Measurements from ENCODE around the gene PPP5C. TPM values are rescaled to one million over a fixed set of nuclear protein-coding genes. Genes with fewer than 3 reads are reported as not detected.
A peak's percentile ranks its signal among the peaks of the same experiment; 100 is the strongest.

PPP5C gene
- polyA plus RNA-seq, 3 donors: 9.9 to 76.3 (median 12.6) TPM

GRCh38 chr19:46340051-46340659 is 6.7 kb upstream of the PPP5C start:
- H4K20me1 ChIP-seq (ENCODE audit: insufficient read depth, low read length): no peaks in the 10 kb centered on the region
- intact Hi-C loops (cut with micrococcal nuclease): no loop called here
- H3K27me3 Mint-ChIP-seq (ENCODE audit: low read depth in 3 of 3): peaks cover 15 to 29% (median 22%) of the 10 kb centered on the region in 3 donors
- peaks cover 7% of the 10 kb centered on the region for H3K4me1 Mint-ChIP-seq
- H3K27ac ChIP-seq (ENCODE audit: low read depth in 1 of 2, low read length in 2 of 2): no peak overlapping the region
- H3K36me3 ChIP-seq (replicated peaks in 1 of 2; ENCODE audit: control insufficient read depth in 1 of 2, insufficient read depth in 2 of 2, low read length in 2 of 2): no peaks in the 10 kb centered on the region
- WGBS (ENCODE audit: insufficient coverage): 95% methylated on average over 4 of the region's 11 CpGs
- H3K27me3 ChIP-seq (ENCODE audit: control insufficient read depth in 2 of 2, insufficient read depth in 2 of 2, low read length in 2 of 2): peaks cover 0 to 4% of the 10 kb centered on the region in 2 donors
- H3K4me3 Mint-ChIP-seq: no peak overlapping the region
- H3K9me3 ChIP-seq (replicated peaks in 1 of 2; ENCODE audit: control insufficient read depth in 1 of 2, insufficient read depth in 1 of 2, low read length in 2 of 2): no peaks in the 10 kb centered on the region
- no peaks in the 10 kb centered on the region for H3K9me3 Mint-ChIP-seq
- H3K79me2 ChIP-seq (ENCODE audit: insufficient read depth, low read length): no peaks in the 10 kb centered on the region
- no peaks in the 10 kb centered on the region for H3K36me3 Mint-ChIP-seq
- no peak for DNase-seq
- H3K4me1 ChIP-seq (ENCODE audit: control insufficient read depth in 1 of 2, insufficient read depth in 2 of 2, low read length in 2 of 2): peaks cover 0 to 3% of the 10 kb centered on the region in 2 donors
- TF ChIP-seq, protein P1, sequence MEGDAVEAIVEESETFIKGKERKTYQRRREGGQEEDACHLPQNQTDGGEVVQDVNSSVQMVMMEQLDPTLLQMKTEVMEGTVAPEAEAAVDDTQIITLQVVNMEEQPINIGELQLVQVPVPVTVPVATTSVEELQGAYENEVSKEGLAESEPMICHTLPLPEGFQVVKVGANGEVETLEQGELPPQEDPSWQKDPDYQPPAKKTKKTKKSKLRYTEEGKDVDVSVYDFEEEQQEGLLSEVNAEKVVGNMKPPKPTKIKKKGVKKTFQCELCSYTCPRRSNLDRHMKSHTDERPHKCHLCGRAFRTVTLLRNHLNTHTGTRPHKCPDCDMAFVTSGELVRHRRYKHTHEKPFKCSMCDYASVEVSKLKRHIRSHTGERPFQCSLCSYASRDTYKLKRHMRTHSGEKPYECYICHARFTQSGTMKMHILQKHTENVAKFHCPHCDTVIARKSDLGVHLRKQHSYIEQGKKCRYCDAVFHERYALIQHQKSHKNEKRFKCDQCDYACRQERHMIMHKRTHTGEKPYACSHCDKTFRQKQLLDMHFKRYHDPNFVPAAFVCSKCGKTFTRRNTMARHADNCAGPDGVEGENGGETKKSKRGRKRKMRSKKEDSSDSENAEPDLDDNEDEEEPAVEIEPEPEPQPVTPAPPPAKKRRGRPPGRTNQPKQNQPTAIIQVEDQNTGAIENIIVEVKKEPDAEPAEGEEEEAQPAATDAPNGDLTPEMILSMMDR (IDR thresholded peaks at IDR 0.05): no peak
- peak overlapping the region in 1 of 7 donors; percentile 75 for H3K27ac Mint-ChIP-seq
- H3K4me3 ChIP-seq (replicated peaks in 1 of 3; ENCODE audit: low read depth in 2 of 3, low read length in 3 of 3): no peak overlapping the region
- H2AFZ ChIP-seq (ENCODE audit: insufficient read depth, low read depth, low read length, poor library complexity, severe bottlenecking): no peak overlapping the region
- H3K9ac ChIP-seq (ENCODE audit: insufficient read depth, low read length, poor library complexity, severe bottlenecking): no peak overlapping the region
- no peak overlapping the region for H3K4me2 ChIP-seq (replicated peaks; ENCODE audit: extremely low read depth, low read length, poor library complexity, severe bottlenecking)

GRCh38 chr19:46341937-46342336 is 5.0 kb upstream of the PPP5C start:
- intact Hi-C loops (cut with micrococcal nuclease): no loop called here
- 100% methylated on average over 3 of the region's 3 CpGs for WGBS (ENCODE audit: insufficient coverage)
- H3K27me3 ChIP-seq (ENCODE audit: control insufficient read depth in 2 of 2, insufficient read depth in 2 of 2, low read length in 2 of 2): peaks cover 0 to 4% of the 10 kb centered on the region in 2 donors
- no peaks in the 10 kb centered on the region for H4K20me1 ChIP-seq (ENCODE audit: insufficient read depth, low read length)
- H2AFZ ChIP-seq (ENCODE audit: insufficient read depth, low read depth, low read length, poor library complexity, severe bottlenecking): no peak overlapping the region
- no peak overlapping the region for H3K4me3 ChIP-seq (replicated peaks in 1 of 3; ENCODE audit: low read depth in 2 of 3, low read length in 3 of 3)
- TF ChIP-seq, protein P1 (IDR thresholded peaks at IDR 0.05): no peak
- H3K27me3 Mint-ChIP-seq (ENCODE audit: low read depth in 3 of 3): peaks cover 15 to 26% (median 19%) of the 10 kb centered on the region in 3 donors
- peak overlapping the region in 1 of 7 donors; percentile 18 for H3K27ac Mint-ChIP-seq
- no peaks in the 10 kb centered on the region for H3K36me3 ChIP-seq (replicated peaks in 1 of 2; ENCODE audit: control insufficient read depth in 1 of 2, insufficient read depth in 2 of 2, low read length in 2 of 2)
- H3K9me3 Mint-ChIP-seq: no peaks in the 10 kb centered on the region
- DNase-seq: no peak
- peaks cover 14% of the 10 kb centered on the region for H3K4me1 Mint-ChIP-seq
- no peak overlapping the region for H3K9ac ChIP-seq (ENCODE audit: insufficient read depth, low read length, poor library complexity, severe bottlenecking)
- peaks cover under 1% of the 10 kb centered on the region for H3K79me2 ChIP-seq (ENCODE audit: insufficient read depth, low read length)
- H3K9me3 ChIP-seq (replicated peaks in 1 of 2; ENCODE audit: control insufficient read depth in 1 of 2, insufficient read depth in 1 of 2, low read length in 2 of 2): no peaks in the 10 kb centered on the region
- H3K4me2 ChIP-seq (replicated peaks; ENCODE audit: extremely low read depth, low read length, poor library complexity, severe bottlenecking): no peak overlapping the region
- peaks cover 8 to 9% of the 10 kb centered on the region in 2 donors for H3K4me1 ChIP-seq (ENCODE audit: control insufficient read depth in 1 of 2, insufficient read depth in 2 of 2, low read length in 2 of 2)
- no peaks in the 10 kb centered on the region for H3K36me3 Mint-ChIP-seq
- H3K27ac ChIP-seq (ENCODE audit: low read depth in 1 of 2, low read length in 2 of 2): no peak overlapping the region
- no peak overlapping the region for H3K4me3 Mint-ChIP-seq
